Stimulated activated naive CD8-positive, alpha-beta T cell treated with anti-CD3 and anti-CD28 coated beads, Interleukin-15, Interleukin-2, amounts not matched to agents 100 ng/mL and 50 ng/mL, for 24 hours (primary cell): ENCODE results near the gene AKAP5.
A peak's percentile ranks its signal among the peaks of the same experiment; 100 is the strongest.

Source experiments
- H3K27ac Mint-ChIP-seq: one replicate; pipeline ENCODE4 v1.8.0; 2021; ENCODE audit warnings: mild to moderate bottlenecking, mixed read lengths
- H3K27me3 Mint-ChIP-seq: one replicate; pipeline ENCODE4 v1.8.0; 2021; ENCODE audit warnings: mixed read lengths
- H3K36me3 Mint-ChIP-seq: one replicate; pipeline ENCODE4 v1.8.0; 2021; ENCODE audit warnings: low read depth, mixed read lengths
- H3K4me1 Mint-ChIP-seq: one replicate; pipeline ENCODE4 v1.8.0; 2021; ENCODE audit warnings: low read depth, mixed read lengths
- H3K4me3 Mint-ChIP-seq: one replicate; pipeline ENCODE4 v1.8.0; 2021; ENCODE audit warnings: mild to moderate bottlenecking, mixed read lengths
- H3K9me3 Mint-ChIP-seq: one replicate; pipeline ENCODE4 v1.8.0; 2021; ENCODE audit warnings: mixed read lengths

Gene AKAP5

GRCh38 chr14:64465191-64465822 lies at the start of gene AKAP5:
Gene AKAP5 (plus strand): TSS chr14:64465499. CDS start chr14:64468395, 2,896 bp downstream.
- Mint-ChIP-seq H3K27me3 (no peaks in the 10 kb centered on the region), H3K4me3 (peak within 1 kb of the TSS; percentile 85), H3K36me3 (peaks cover 5% of the 10 kb centered on the region), H3K4me1 (peaks cover 50% of the 10 kb centered on the region), H3K27ac (peak within 1 kb of the TSS; percentile 82), H3K9me3 (no peaks in the 10 kb centered on the region)

DNA sequence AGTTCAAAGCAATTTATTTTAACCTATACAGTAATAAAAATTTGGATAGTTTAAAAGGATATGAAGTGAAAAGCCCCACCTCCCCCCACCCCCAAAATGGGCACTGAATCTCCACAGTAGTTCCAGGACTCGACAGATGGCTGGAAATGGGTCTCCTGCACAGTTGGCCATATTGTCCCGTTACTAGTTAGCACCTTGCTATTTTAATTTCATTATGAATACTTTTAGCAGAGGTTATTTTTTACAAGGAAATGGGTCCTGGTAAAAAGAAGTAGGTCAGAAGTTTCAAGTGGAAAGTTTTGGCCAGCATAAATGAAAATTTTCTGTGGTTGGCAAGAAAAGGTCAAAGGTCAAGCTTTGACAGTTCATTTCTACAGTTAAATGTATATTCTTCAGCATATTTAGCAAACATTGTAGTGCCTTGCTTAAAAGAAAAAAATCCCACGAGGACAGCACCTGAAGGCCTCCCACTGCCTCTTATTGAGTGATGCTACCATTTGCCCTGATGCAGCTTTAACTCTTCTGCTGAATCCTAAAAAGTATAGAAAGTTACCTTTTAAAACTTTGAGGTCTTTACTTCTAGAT lies 48.9 kb upstream of the AKAP5 start:
- H3K27ac Mint-ChIP-seq = peak overlapping the region; percentile 34
- no peaks in the 10 kb centered on the region for H3K27me3 Mint-ChIP-seq
- no peaks in the 10 kb centered on the region for H3K9me3 Mint-ChIP-seq
- no peak overlapping the region for H3K4me3 Mint-ChIP-seq
- peaks cover 78% of the 10 kb centered on the region for H3K36me3 Mint-ChIP-seq
- peaks cover 25% of the 10 kb centered on the region for H3K4me1 Mint-ChIP-seq

- Mint-ChIP-seq H3K9me3 (no peaks in the 10 kb centered on the region), H3K27me3 (no peaks in the 10 kb centered on the region), H3K27ac (peak overlapping the region; percentile 4), H3K4me3 (no peak overlapping the region), H3K4me1 (peaks cover 22% of the 10 kb centered on the region), H3K36me3 (peaks cover 76% of the 10 kb centered on the region)
Observed at GRCh38 chr14:64417055-64417770, 48.1 kb upstream of the AKAP5 start.

DNA sequence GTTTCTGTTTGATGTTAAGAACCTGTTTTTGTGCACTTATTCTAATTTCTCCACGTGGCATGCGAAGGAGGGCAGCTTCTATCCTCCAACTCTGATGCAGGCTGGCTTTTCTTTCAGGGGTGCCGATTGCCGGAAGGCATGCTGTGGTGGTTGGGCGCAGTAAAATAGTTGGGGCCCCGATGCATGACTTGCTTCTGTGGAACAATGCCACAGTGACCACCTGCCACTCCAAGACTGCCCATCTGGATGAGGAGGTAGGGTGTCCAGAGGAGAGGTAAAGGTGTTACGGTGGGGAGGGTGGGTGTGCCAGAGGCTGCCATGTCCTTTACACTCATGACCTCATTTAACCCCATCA lies 47.6 kb upstream of the AKAP5 start:
- Mint-ChIP-seq H3K4me1 (peaks cover 27% of the 10 kb centered on the region), H3K27me3 (no peaks in the 10 kb centered on the region), H3K9me3 (no peaks in the 10 kb centered on the region), H3K27ac (peak overlapping the region; percentile 4), H3K4me3 (no peak overlapping the region), H3K36me3 (peaks cover 77% of the 10 kb centered on the region)

DNA sequence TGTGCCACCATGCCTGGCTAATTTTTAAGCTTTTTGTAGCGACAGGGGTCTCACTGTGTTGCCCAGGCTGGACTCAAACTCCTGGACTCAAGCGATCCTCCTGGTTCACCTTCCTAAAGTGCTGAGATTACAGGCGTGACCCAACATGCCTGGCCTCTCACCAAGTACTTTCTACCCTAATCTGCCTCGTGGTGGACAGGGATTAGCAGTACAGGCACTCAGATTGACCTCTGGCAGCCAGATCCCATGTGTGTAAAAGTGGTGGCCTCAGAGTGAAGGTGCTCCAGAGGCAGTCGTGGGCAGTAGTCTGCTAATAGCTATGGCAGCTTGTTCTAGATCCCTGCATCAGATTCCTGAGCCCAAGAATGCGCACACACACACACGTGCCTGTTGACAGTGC lies 46.3 kb upstream of the AKAP5 start:
- Mint-ChIP-seq H3K4me1 (peaks cover 28% of the 10 kb centered on the region), H3K4me3 (no peak overlapping the region), H3K27ac (no peak overlapping the region), H3K9me3 (no peaks in the 10 kb centered on the region), H3K36me3 (peaks cover 77% of the 10 kb centered on the region), H3K27me3 (no peaks in the 10 kb centered on the region)

DNA sequence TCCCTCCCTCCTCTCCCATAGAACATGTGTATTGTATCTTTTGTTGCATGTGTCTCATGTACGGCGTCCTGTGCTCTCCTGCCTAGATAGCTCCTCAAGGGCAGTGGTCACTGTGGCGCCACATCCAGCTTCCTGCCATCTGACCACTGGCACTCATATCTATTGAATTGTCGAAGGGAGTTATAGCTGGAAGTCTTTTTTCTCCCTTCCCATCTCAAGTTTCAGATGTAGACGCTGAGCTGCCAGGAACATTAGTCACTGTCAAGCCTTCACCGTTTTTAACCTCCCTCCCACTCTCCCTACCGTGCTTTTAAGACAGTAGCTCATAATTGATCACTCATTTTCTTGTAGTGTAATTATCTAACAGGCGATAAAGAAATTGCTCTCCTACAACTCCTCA lies 44.1 kb upstream of the AKAP5 start:
- Mint-ChIP-seq H3K9me3 (no peaks in the 10 kb centered on the region), H3K36me3 (peaks cover 83% of the 10 kb centered on the region), H3K27me3 (no peaks in the 10 kb centered on the region), H3K4me1 (peaks cover 18% of the 10 kb centered on the region), H3K4me3 (no peak overlapping the region), H3K27ac (no peak overlapping the region)

DNA sequence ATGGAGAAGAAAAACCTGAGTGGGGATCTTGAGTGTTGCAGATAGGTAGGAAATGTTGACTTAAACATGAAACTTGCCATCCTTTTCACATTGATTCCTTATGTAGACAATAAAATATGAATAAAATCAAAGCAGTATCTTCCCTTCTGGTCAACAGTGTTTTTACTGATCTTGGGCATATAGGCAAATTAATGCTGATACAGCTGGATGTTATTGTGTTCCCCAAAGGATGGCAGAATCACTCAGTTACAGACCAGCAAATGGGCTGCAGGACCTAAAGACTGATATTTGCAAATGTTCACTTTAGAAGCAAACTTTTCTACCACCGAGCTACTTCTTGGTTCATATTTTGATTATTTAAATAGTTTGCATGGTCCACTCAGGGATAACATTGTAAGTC lies 43.3 kb upstream of the AKAP5 start:
- Mint-ChIP-seq H3K9me3 (no peaks in the 10 kb centered on the region), H3K27me3 (no peaks in the 10 kb centered on the region), H3K27ac (no peak overlapping the region), H3K4me1 (peaks cover 9% of the 10 kb centered on the region), H3K4me3 (no peak overlapping the region), H3K36me3 (peaks cover 80% of the 10 kb centered on the region)

- Mint-ChIP-seq H3K4me1 (peaks cover 8% of the 10 kb centered on the region), H3K27ac (peak overlapping the region; percentile 43), H3K9me3 (no peaks in the 10 kb centered on the region)
Observed at GRCh38 chr14:64422756-64423155, 42.5 kb upstream of the AKAP5 start.

DNA sequence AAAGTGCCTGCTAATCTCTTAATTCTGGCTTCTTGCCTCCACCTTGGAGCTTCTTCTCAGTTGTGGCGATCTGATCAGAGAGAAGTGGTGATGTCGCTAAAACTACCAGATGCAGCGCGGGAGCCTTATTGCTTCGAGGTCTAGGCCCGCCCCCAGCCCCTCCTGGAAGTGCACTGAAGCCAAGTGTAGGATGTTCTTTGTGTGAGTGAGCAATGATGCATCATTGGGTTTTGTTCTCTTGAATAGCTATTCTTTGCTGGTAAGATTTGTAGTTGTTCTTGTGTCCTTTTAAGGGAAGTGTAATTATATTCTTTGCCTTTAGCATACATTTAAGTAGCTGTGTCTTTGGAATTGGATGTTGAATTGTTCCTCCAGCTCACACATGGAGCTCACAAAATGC lies 41.3 kb upstream of the AKAP5 start:
- H3K4me1 Mint-ChIP-seq = peaks cover 8% of the 10 kb centered on the region
- H3K36me3 Mint-ChIP-seq = peaks cover 81% of the 10 kb centered on the region
- no peaks in the 10 kb centered on the region for H3K9me3 Mint-ChIP-seq
- H3K27me3 Mint-ChIP-seq = no peaks in the 10 kb centered on the region
- no peak overlapping the region for H3K27ac Mint-ChIP-seq
- H3K4me3 Mint-ChIP-seq = no peak overlapping the region

More at GRCh38 chr14:64422756-64423155, 42.5 kb upstream of the AKAP5 start:
- peaks cover 80% of the 10 kb centered on the region for H3K36me3 Mint-ChIP-seq
- H3K27me3 Mint-ChIP-seq = no peaks in the 10 kb centered on the region
- H3K4me3 Mint-ChIP-seq = no peak overlapping the region

- Mint-ChIP-seq H3K4me3 (no peak overlapping the region), H3K4me1 (peaks cover 20% of the 10 kb centered on the region), H3K9me3 (no peaks in the 10 kb centered on the region), H3K27me3 (no peaks in the 10 kb centered on the region), H3K27ac (no peak overlapping the region), H3K36me3 (peaks cover 83% of the 10 kb centered on the region)
Observed at GRCh38 chr14:64434528-64434927, 30.8 kb upstream of the AKAP5 start.

- Mint-ChIP-seq H3K4me3 (no peak overlapping the region), H3K36me3 (peaks cover 80% of the 10 kb centered on the region), H3K27ac (peak overlapping the region; percentile 9), H3K9me3 (no peaks in the 10 kb centered on the region), H3K4me1 (peaks cover 23% of the 10 kb centered on the region), H3K27me3 (no peaks in the 10 kb centered on the region)
Observed at GRCh38 chr14:64438181-64438841, 27.0 kb upstream of the AKAP5 start.

DNA sequence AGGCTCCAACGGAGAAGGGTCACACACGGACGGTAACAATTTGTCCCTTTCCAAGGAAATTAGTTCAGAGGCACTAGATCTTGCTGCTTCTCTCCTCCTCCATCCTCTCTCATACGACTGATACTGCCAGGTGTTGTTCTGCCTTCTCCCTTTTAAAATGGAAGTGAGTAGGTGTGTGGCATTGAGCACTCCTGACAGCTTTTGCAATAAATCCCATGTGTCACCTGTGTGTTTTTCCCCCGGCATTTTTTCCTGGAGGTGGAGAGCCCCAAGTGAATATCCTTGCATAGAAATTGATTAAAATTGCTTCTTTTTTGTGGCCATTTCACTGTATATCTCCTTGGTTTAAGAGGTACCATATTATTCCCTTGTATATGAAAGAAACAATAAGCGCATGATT lies 26.2 kb upstream of the AKAP5 start:
- no peak overlapping the region for H3K27ac Mint-ChIP-seq
- no peak overlapping the region for H3K4me3 Mint-ChIP-seq
- H3K27me3 Mint-ChIP-seq = no peaks in the 10 kb centered on the region
- H3K4me1 Mint-ChIP-seq = peaks cover 31% of the 10 kb centered on the region
- H3K9me3 Mint-ChIP-seq = no peaks in the 10 kb centered on the region
- peaks cover 81% of the 10 kb centered on the region for H3K36me3 Mint-ChIP-seq

DNA sequence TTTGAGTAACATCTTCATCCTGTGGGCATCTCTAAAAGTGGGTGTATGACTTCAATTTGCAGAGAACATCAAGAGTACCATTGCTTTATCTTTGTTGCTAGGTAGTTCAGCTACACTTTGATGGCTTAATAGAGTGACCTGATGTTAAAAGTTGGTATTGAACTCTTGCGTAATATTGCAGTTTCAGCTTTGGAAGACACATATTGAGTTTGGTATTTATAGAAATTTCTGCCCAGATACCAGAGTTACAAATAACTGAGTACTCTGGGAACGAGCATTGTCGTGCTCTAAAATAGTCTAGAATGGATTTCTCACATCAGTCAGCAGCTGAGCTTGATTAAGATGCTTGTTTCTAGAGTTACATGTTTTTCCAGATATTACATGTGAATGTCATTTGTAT lies 24.8 kb upstream of the AKAP5 start:
- Mint-ChIP-seq H3K4me1 (peaks cover 45% of the 10 kb centered on the region), H3K9me3 (no peaks in the 10 kb centered on the region), H3K27me3 (no peaks in the 10 kb centered on the region), H3K36me3 (peaks cover 84% of the 10 kb centered on the region), H3K27ac (no peak overlapping the region), H3K4me3 (no peak overlapping the region)

DNA sequence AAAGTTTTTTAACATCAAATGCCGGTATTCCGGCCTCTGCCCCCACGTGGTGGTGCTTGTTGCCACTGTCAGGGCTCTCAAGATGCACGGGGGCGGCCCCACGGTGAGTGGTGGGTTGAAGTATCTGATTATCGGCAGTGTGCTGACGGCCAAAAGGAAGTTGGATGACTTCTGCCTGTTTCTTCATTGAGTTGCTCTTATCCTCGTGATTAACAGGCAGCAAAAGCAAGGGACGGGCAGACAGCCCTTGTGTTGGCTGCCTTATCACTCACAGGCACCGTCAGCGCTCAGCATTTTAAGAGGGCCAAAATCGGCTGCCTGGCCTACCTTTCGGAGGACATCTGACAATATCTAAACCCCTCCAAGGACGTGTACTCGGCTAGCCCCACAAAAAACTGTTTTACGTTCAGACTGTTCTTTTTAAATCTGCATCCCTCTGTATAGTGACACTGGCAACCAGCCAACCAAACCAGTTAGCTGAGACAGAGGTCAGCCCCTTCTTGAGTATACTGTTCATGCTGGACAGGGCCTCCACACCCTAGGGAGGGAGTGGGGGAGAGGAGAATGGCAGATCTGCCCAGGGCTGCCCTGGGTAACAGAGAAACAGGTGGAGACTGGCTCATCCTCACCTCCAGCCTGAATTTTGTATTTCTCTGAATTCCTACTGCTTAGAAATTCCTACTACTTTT lies 22.9 kb upstream of the AKAP5 start:
- Mint-ChIP-seq H3K36me3 (peaks cover 69% of the 10 kb centered on the region), H3K27me3 (no peaks in the 10 kb centered on the region)

GRCh38 chr14:64444140-64444539 lies 21.2 kb upstream of the AKAP5 start:
- no peak overlapping the region for H3K4me3 Mint-ChIP-seq

More for the DNA sequence above, 22.9 kb upstream of the AKAP5 start:
- H3K4me1 Mint-ChIP-seq = peaks cover 49% of the 10 kb centered on the region
- H3K4me3 Mint-ChIP-seq = no peak overlapping the region
- H3K9me3 Mint-ChIP-seq = no peaks in the 10 kb centered on the region
- no peak overlapping the region for H3K27ac Mint-ChIP-seq

More at GRCh38 chr14:64444140-64444539, 21.2 kb upstream of the AKAP5 start:
- H3K27ac Mint-ChIP-seq = peak overlapping the region; percentile 50
- no peaks in the 10 kb centered on the region for H3K27me3 Mint-ChIP-seq
- peaks cover 49% of the 10 kb centered on the region for H3K4me1 Mint-ChIP-seq
- peaks cover 66% of the 10 kb centered on the region for H3K36me3 Mint-ChIP-seq
- H3K9me3 Mint-ChIP-seq = no peaks in the 10 kb centered on the region
